K562 (cell line): ENCODE measurements around the gene BNIP5. TPM values are rescaled to one million over a fixed set of nuclear protein-coding genes. Genes with fewer than 3 reads are reported as not detected.
A peak's percentile ranks its signal among the peaks of the same experiment; 100 is the strongest.

Source experiments
- ATF3 ChIP-seq, 2 experiments: fragments of 450-650 bp in 1 of 2; sonication (generic) in 1 of 2; formaldehyde crosslinking in 1 of 2; IDR thresholded peaks in 1 of 2; conservative IDR thresholded peaks in 1 of 2; 2 replicates each; pipeline versions ENCODE4 v1.6.1 to v1.8.1; 2016 to 2023; ENCODE audit warnings: mild to moderate bottlenecking in 2 of 2, moderate library complexity in 2 of 2, inconsistent platforms in 1 of 2, missing genetic modification reagents in 1 of 2
- CEBPG ChIP-seq, 3 experiments: fragments of 200-800 bp in 1 of 3; sonication (Bioruptor generic) in 1 of 3; sonication (generic) in 1 of 3; formaldehyde crosslinking in 1 of 3; IDR thresholded peaks in 2 of 3; conservative IDR thresholded peaks in 1 of 3; 2 replicates each; pipeline versions ENCODE4 v1.6.1 to v1.8.0; 2016 to 2022; ENCODE audit warnings: missing compliant biosample characterization in 2 of 3, missing genetic modification characterization in 2 of 3, mild to moderate bottlenecking in 1 of 3, missing genetic modification reagents in 1 of 3
- FOXA3 ChIP-seq, 2 experiments: fragments of 450-650 bp in 1 of 2; sonication (generic) in 1 of 2; formaldehyde crosslinking; IDR thresholded peaks in 1 of 2; conservative IDR thresholded peaks in 1 of 2; 2 replicates each; pipeline versions ENCODE4 v1.4.0 to v1.8.0; 2020 to 2022; ENCODE audit warnings: mild to moderate bottlenecking in 2 of 2, missing genetic modification reagents in 1 of 2
- MAX ChIP-seq: sonication (generic); formaldehyde crosslinking; IDR thresholded peaks from 2 replicates; pipeline ENCODE4 v1.9.0; 2022; ENCODE audit warnings: mild to moderate bottlenecking, missing genetic modification reagents
- NCOR1 ChIP-seq: fragments of 450-650 bp; IDR thresholded peaks from 2 replicates; pipeline ENCODE4 v1.6.1; 2016; ENCODE audit warnings: mild to moderate bottlenecking, moderate library complexity
- NR2C2 ChIP-seq, 2 experiments: fragments of 200-800 bp in 1 of 2; sonication (Bioruptor generic) in 1 of 2; sonication (generic) in 1 of 2; formaldehyde crosslinking in 1 of 2; IDR thresholded peaks; 2 replicates each; pipeline versions ENCODE4 v1.6.1 to v1.8.0; 2016 to 2022; ENCODE audit warnings: mild to moderate bottlenecking in 1 of 2, missing compliant biosample characterization in 1 of 2, missing genetic modification characterization in 1 of 2, missing genetic modification reagents in 1 of 2
- REST ChIP-seq, 2 experiments: fragments of 450-650 bp; formaldehyde crosslinking in 1 of 2; IDR thresholded peaks; 2 replicates each; pipeline versions ENCODE4 v1.4.0 to v1.6.1; 2014 to 2020; ENCODE audit warnings: mild to moderate bottlenecking in 2 of 2, borderline replicate concordance in 1 of 2, low read depth in 1 of 2
- SOX6 ChIP-seq: fragments of 450-650 bp; IDR thresholded peaks from 2 replicates; pipeline ENCODE4 v1.6.1; 2014; ENCODE audit warnings: mild to moderate bottlenecking
- TEAD2 ChIP-seq: fragments of 450-650 bp; IDR thresholded peaks from 2 replicates; pipeline ENCODE4 v1.6.1; 2016; ENCODE audit warnings: missing genetic modification characterization, control low read depth, missing compliant biosample characterization
- TFAM ChIP-seq: fragments of 250-450 bp; sonication (Bioruptor Pico); conservative IDR thresholded peaks from 2 replicates; pipeline ENCODE4 v1.5.0; 2021; ENCODE audit warnings: mild to moderate bottlenecking, moderate library complexity
- TFAP4 ChIP-seq: sonication (generic); formaldehyde crosslinking; IDR thresholded peaks from 2 replicates; pipeline ENCODE4 v1.8.0; 2022; ENCODE audit warnings: missing genetic modification reagents, mild to moderate bottlenecking, moderate library complexity, borderline replicate concordance
- polyA plus RNA-seq, 8 experiments: library from polyadenylated mRNA; depleted of rRNA in 4 of 8; stranded (reverse) in 5 of 8; unstranded in 3 of 8; fragments of >200 nt; fragmentation: Nextera tagmentation in 2 of 8; fragmentation: Illumina TruSeq in 1 of 8; extraction: Ambion mirVana in 2 of 8; extraction: Trizol in 1 of 8; gene quantifications; 2 replicates each; pipeline versions ENCODE4 v1.2.1 to v1.2.3, GENCODE V29; 2011 to 2014; ENCODE audit warnings: inconsistent platforms in 1 of 8, missing spikeins in 1 of 8
- total RNA-seq, 7 experiments: library from RNA; depleted of rRNA in 6 of 7; stranded (reverse); fragments of >200 nt in 6 of 7; fragmentation: Illumina TruSeq in 2 of 7; extraction: Trizol in 2 of 7; gene quantifications; 2 replicates each; pipeline versions ENCODE4 v1.2.1 to v1.2.3, GENCODE V29; 2011 to 2021; ENCODE audit warnings: low replicate concordance in 1 of 7

Gene BNIP5
- total and polyA plus RNA-seq, 9 of the 15 experiments (the other 6 are each of a cell fraction or from before 2014, with no cell fraction given): not detected

GRCh38 chr6:36320475-36320874, 16.2 kb downstream of the BNIP5 start (continued):
- no peak for TF ChIP-seq TEAD2 (tag)
- TF ChIP-seq NR2C2 (CRISPR knock-in tag; IDR thresholded peaks at IDR 0.05): no peak; the same call in 1 of the 2 replicates
- TF ChIP-seq NR2C2 (tag; IDR thresholded peaks at IDR 0.05): peak; percentile 60
- TF ChIP-seq TFAP4 (CRISPR knock-in tag): peak; percentile 37; the same call in 1 of the 2 replicates
- TF ChIP-seq SOX6: no peak
- TF ChIP-seq ATF3 (IDR thresholded peaks at IDR 0.05): peak; percentile 58
- TF ChIP-seq ATF3 (CRISPR knock-in tag; conservative IDR thresholded peaks at IDR 0.05): no peak
- TF ChIP-seq MAX (CRISPR knock-in tag): peak; percentile 64
- no peak for TF ChIP-seq NCOR1
- no peak for TF ChIP-seq CEBPG (CRISPR knock-in tag; IDR thresholded peaks at IDR 0.05)
- TF ChIP-seq CEBPG (tag; conservative IDR thresholded peaks at IDR 0.05 in 1 of 2, IDR thresholded peaks at IDR 0.05 in 1 of 2): no peak
- TF ChIP-seq FOXA3 (CRISPR knock-in tag; conservative IDR thresholded peaks at IDR 0.05 in 1 of 2, IDR thresholded peaks at IDR 0.05 in 1 of 2): peak in 1 of 2 experiments; percentile 16; a peak in 1 of 4 replicates
- TF ChIP-seq TFAM (CRISPR knock-in tag): no peak
- peak; percentile 21; the same call in 1 of the 2 replicates for TF ChIP-seq REST (IDR thresholded peaks at IDR 0.05; ENCODE audit: borderline replicate concordance)
- no peak for TF ChIP-seq REST (CRISPR knock-in tag; IDR thresholded peaks at IDR 0.05; ENCODE audit: low read depth)
